H1 (cell line): ENCODE results near the gene SMARCA2. TPM values are rescaled to one million over a fixed set of nuclear protein-coding genes. Genes with fewer than 3 reads are reported as not detected.

ENCODE experiments used
- CTCF ChIA-PET: fragments of 300-600 bp; sonication (Branson Sonifier 250); formaldehyde crosslinking; loops from one replicate; lab custom pipeline; 2021; ENCODE audit not compliant: partially characterized antibody; lab: Charles Lee
- POLR2A ChIA-PET: fragments of 300-600 bp; sonication (Branson Sonifier 250); formaldehyde crosslinking; loops from one replicate; lab custom pipeline; 2021; ENCODE audit warnings: inconsistent platforms; ENCODE audit not compliant: partially characterized antibody; lab: Charles Lee
- DNase-seq, 2 experiments: peaks; one replicate each; pipeline versions ENCODE4 v3.0.0 to v3.0.0-alpha.2; 2010 to 2022; ENCODE audit warnings: low spot score in 2 of 2, low read depth in 1 of 2, mixed read lengths in 1 of 2
- FAIRE-seq: peaks from 2 replicates; lab custom pipeline; 2011; peaks lifted over from hg19 to GRCh38; lab: Jason Lieb, UNC
- H2AFZ ChIP-seq: 2 replicates; pipeline ENCODE4 v1.8.1; 2012; ENCODE audit warnings: low read length, inconsistent platforms
- H2AK5ac ChIP-seq: 2 replicates; pipeline ENCODE4 v1.6.1; 2013; ENCODE audit warnings: low read depth, low read length
- H2BK120ac ChIP-seq: replicated peaks from 2 replicates; pipeline ENCODE3; 2013; ENCODE audit warnings: low read depth, low read length, inconsistent platforms
- H2BK12ac ChIP-seq: 2 replicates; pipeline ENCODE4 v1.6.1; 2013; ENCODE audit warnings: low read depth, low read length
- H2BK15ac ChIP-seq: 2 replicates; pipeline ENCODE4 v1.6.1; 2013; ENCODE audit warnings: low read length
- H2BK20ac ChIP-seq: 2 replicates; pipeline ENCODE4 v1.6.1; 2013; ENCODE audit warnings: low read length
- H2BK5ac ChIP-seq: 2 replicates; pipeline ENCODE4 v1.6.1; 2013; ENCODE audit warnings: low read depth, low read length
- H3K14ac ChIP-seq: 2 replicates; pipeline ENCODE4 v1.6.1; 2013; ENCODE audit warnings: inconsistent platforms; ENCODE audit not compliant: insufficient read length
- H3K18ac ChIP-seq: 2 replicates; pipeline ENCODE4 v1.6.1; 2013; ENCODE audit warnings: low read length; ENCODE audit errors: extremely low read depth
- H3K23ac ChIP-seq: 2 replicates; pipeline ENCODE4 v1.6.1; 2013; ENCODE audit warnings: inconsistent platforms; ENCODE audit not compliant: insufficient read length
- H3K23me2 ChIP-seq: 2 replicates; pipeline ENCODE4 v1.6.1; 2013; ENCODE audit warnings: low read depth, low read length
- H3K27ac ChIP-seq: 2 replicates; pipeline ENCODE4 v1.6.1; 2011; ENCODE audit warnings: low read depth, low read length, inconsistent platforms
- H3K27me3 ChIP-seq, 4 experiments: replicated peaks in 1 of 4; 1 replicate in 1 of 4; 2 replicates in 3 of 4; pipeline versions ENCODE4 v1.6.1 to v1.8.1; 2011 to 2013; ENCODE audit warnings: low read length in 3 of 4, mild to moderate bottlenecking in 3 of 4, inconsistent platforms in 2 of 4, mixed read lengths in 2 of 4, moderate library complexity in 1 of 4; ENCODE audit not compliant: control insufficient read depth in 3 of 4, insufficient read depth in 3 of 4; ENCODE audit errors: extremely low read depth in 1 of 4
- H3K36me3 ChIP-seq, 4 experiments: 2 replicates each; pipeline versions ENCODE4 v1.6.1 to v1.8.1; 2011 to 2013; ENCODE audit warnings: mild to moderate bottlenecking in 4 of 4, low read length in 3 of 4, moderate library complexity in 2 of 4, control low read depth in 1 of 4, inconsistent platforms in 1 of 4; ENCODE audit not compliant: insufficient read depth in 4 of 4, control insufficient read depth in 2 of 4
- H3K4ac ChIP-seq: replicated peaks from 2 replicates; pipeline ENCODE3; 2013; ENCODE audit warnings: low read length, low read depth, mixed read lengths, inconsistent platforms; ENCODE audit not compliant: insufficient read length
- H3K4me1 ChIP-seq, 4 experiments: replicated peaks in 1 of 4; 1 replicate in 1 of 4; 2 replicates in 3 of 4; pipeline versions ENCODE4 v1.6.1 to v1.8.1; 2011 to 2013; ENCODE audit warnings: low read length in 3 of 4, inconsistent platforms in 2 of 4, mixed read lengths in 1 of 4; ENCODE audit not compliant: insufficient read depth in 4 of 4, control insufficient read depth in 3 of 4
- H3K4me2 ChIP-seq, 2 experiments: 2 replicates each; pipeline versions ENCODE4 v1.6.1 to v1.8.1; 2011 to 2013; ENCODE audit warnings: low read depth in 2 of 2, low read length in 2 of 2, control low read depth in 1 of 2, inconsistent platforms in 1 of 2, mild to moderate bottlenecking in 1 of 2; ENCODE audit not compliant: insufficient read depth in 1 of 2
- H3K4me3 ChIP-seq, 4 experiments: fragments of 200-600, 300-600 bp in 1 of 4; sonication (generic), shearing (Covaris generic), sonication (Bioruptor Twin) in 1 of 4; 2 replicates each; pipeline versions ENCODE4 v1.5.1 to v1.8.1; 2011 to 2016; ENCODE audit warnings: low read length in 4 of 4, low read depth in 3 of 4, control low read depth in 2 of 4, inconsistent platforms in 2 of 4, mild to moderate bottlenecking in 2 of 4, mixed read lengths in 1 of 4, moderate library complexity in 1 of 4; ENCODE audit not compliant: insufficient read depth in 2 of 4; ENCODE audit errors: extremely low read depth in 1 of 4
- H3K56ac ChIP-seq: replicated peaks from 2 replicates; pipeline ENCODE3; 2013; ENCODE audit warnings: low read depth, mild to moderate bottlenecking, mixed read lengths, low read length, inconsistent platforms; ENCODE audit not compliant: insufficient read length
- H3K79me1 ChIP-seq: 2 replicates; pipeline ENCODE4 v1.6.1; 2013; ENCODE audit warnings: low read depth, low read length, control low read depth
- H3K79me2 ChIP-seq, 2 experiments: 2 replicates each; pipeline versions ENCODE4 v1.6.1 to v1.8.1; 2012 to 2013; ENCODE audit warnings: low read length in 2 of 2, mild to moderate bottlenecking in 2 of 2, inconsistent platforms in 1 of 2; ENCODE audit not compliant: insufficient read depth in 2 of 2, control insufficient read depth in 1 of 2
- H3K9ac ChIP-seq, 4 experiments: replicated peaks in 1 of 4; 1 replicate in 1 of 4; 2 replicates in 3 of 4; pipeline versions ENCODE4 v1.6.1 to v1.8.1; 2011 to 2013; ENCODE audit warnings: low read depth in 3 of 4, low read length in 3 of 4, control low read depth in 2 of 4, mild to moderate bottlenecking in 2 of 4, moderate library complexity in 2 of 4, inconsistent platforms in 1 of 4; ENCODE audit errors: extremely low read depth in 1 of 4
- H3K9me3 ChIP-seq, 2 experiments: 2 replicates each; pipeline versions ENCODE4 v1.6.1 to v1.8.1; 2012 to 2013; ENCODE audit warnings: mild to moderate bottlenecking in 2 of 2, moderate library complexity in 2 of 2, control low read depth in 1 of 2, inconsistent platforms in 1 of 2, low read depth in 1 of 2, low read length in 1 of 2, mixed read lengths in 1 of 2; ENCODE audit not compliant: insufficient read depth in 2 of 2
- H4K20me1 ChIP-seq, 2 experiments: replicated peaks in 1 of 2; 2 replicates each; pipeline versions ENCODE3 to v1.8.1; 2011 to 2013; ENCODE audit warnings: inconsistent platforms in 2 of 2, low read length in 2 of 2, mild to moderate bottlenecking in 1 of 2; ENCODE audit not compliant: insufficient read depth in 2 of 2, control insufficient read depth in 1 of 2
- H4K5ac ChIP-seq: 2 replicates; pipeline ENCODE4 v1.6.1; 2013; ENCODE audit warnings: low read length, low read depth, mixed read lengths, inconsistent platforms; ENCODE audit not compliant: insufficient read length
- H4K8ac ChIP-seq: 2 replicates; pipeline ENCODE4 v1.8.0; 2013; ENCODE audit warnings: mild to moderate bottlenecking, moderate library complexity, low read length, inconsistent platforms; ENCODE audit not compliant: insufficient read depth; ENCODE audit errors: extremely low read depth
- H4K91ac ChIP-seq: replicated peaks from 2 replicates; pipeline ENCODE3; 2013; ENCODE audit warnings: low read length, mixed read lengths, inconsistent platforms; ENCODE audit not compliant: insufficient read length
- CBX8 ChIP-seq: fragments of 300-800, 300-1000 bp; sonication (generic); IDR thresholded peaks from 2 replicates; pipeline ENCODE4 v1.7.1; 2016; ENCODE audit warnings: low read depth, low read length, borderline replicate concordance
- CHD2 ChIP-seq: IDR thresholded peaks from 2 replicates; pipeline ENCODE4 v1.6.1; 2012; ENCODE audit warnings: low read length, improper control_type of control experiment
- MAX ChIP-seq: IDR thresholded peaks from 2 replicates; pipeline ENCODE4 v1.6.1; 2012; ENCODE audit warnings: inconsistent platforms
- POLR2AphosphoS5 ChIP-seq: IDR thresholded peaks from 2 replicates; pipeline ENCODE4 v1.6.1; 2011; ENCODE audit warnings: low read depth, low read length
- SUZ12 ChIP-seq: fragments of 200-600 bp; sonication (generic); IDR thresholded peaks from 2 replicates; pipeline ENCODE4 v1.6.1; 2012; ENCODE audit warnings: mild to moderate bottlenecking, inconsistent platforms, low read length, moderate library complexity, mixed read lengths
- TCF12 ChIP-seq: IDR thresholded peaks from 2 replicates; pipeline ENCODE4 v1.6.1; 2011; ENCODE audit warnings: low read depth, mild to moderate bottlenecking, low read length
- WGBS, 2 experiments: shearing (Covaris generic) in 1 of 2; methylation state at CpG; one replicate each; pipeline versions ENCODE4 v1.1.6 to v1.1.7; 2013 to 2015; ENCODE audit warnings: low lambda C conversion rate in 2 of 2, mixed read lengths in 2 of 2, inconsistent platforms in 1 of 2, low coverage in 1 of 2, missing lambda C conversion rate in 1 of 2; ENCODE audit not compliant: insufficient replicate concordance in 2 of 2, insufficient coverage in 1 of 2, insufficient read length in 1 of 2; ENCODE audit errors: extremely low coverage in 1 of 2, missing lambda C conversion rate in 1 of 2; 5-methylcytosine and 5-hydroxymethylcytosine counted together
- polyA plus RNA-seq, 7 experiments: library from polyadenylated mRNA; depleted of rRNA in 3 of 7; stranded (reverse) in 5 of 7; unstranded in 2 of 7; fragments of >200 nt in 5 of 7; fragments of 200-250 nt in 2 of 7; gene quantifications; 1 replicate in 5 of 7; 2 replicates in 1 of 7; 4 replicates in 1 of 7; pipeline versions ENCODE4 v1.2.1 to v1.2.3, GENCODE V29; 2011 to 2013; ENCODE audit warnings: missing spikeins in 2 of 7, mixed read lengths in 2 of 7
- total RNA-seq: library from RNA; stranded (reverse); fragmentation: NEBNext Ultra II Directional; extraction: Animal tissue kit (Norgen Biotek cat#: 25700); gene quantifications from 2 replicates; pipeline ENCODE4 v1.2.1, GENCODE V29; 2021

The SMARCA2 gene
- total and polyA plus RNA-seq, 2 of the 8 experiments (the other 6 are each of a cell fraction or from before 2014, with no cell fraction given) = 6.3 to 21.7 TPM

GRCh38 chr9:2198956-2199635 lies 183.9 kb downstream of the SMARCA2 start:
- no peak for FAIRE-seq

More at GRCh38 chr9:2198956-2199635, 183.9 kb downstream of the SMARCA2 start:
- Histone ChIP-seq H2AK5ac (no peak overlapping the region), H2BK120ac (peak overlapping the region; percentile 44), H3K23me2 (no peaks in the 10 kb centered on the region), H3K27me3 (no peaks in the 10 kb centered on the region), H3K4me2 (no peak overlapping the region), H3K18ac (no peak overlapping the region), H3K36me3 (peaks cover 0 to 2% (median 0%) of the 10 kb centered on the region in 4 experiments; a peak in 1 of 8 replicates), H3K9ac (no peak overlapping the region), H3K56ac (no peak overlapping the region), H4K91ac (no peak overlapping the region), H4K5ac (no peak overlapping the region), H3K4me3 (no peak overlapping the region), H2BK20ac (no peak overlapping the region), H3K4me1 (no peaks in the 10 kb centered on the region; a peak in 3 of 7 replicates), H2BK5ac (peak overlapping the region; percentile 42; the same call in 1 of the 2 replicates), H3K79me2 (no peaks in the 10 kb centered on the region), H3K4ac (no peak overlapping the region), H3K23ac (no peak overlapping the region), H2BK12ac (no peak overlapping the region), H2AFZ (no peak overlapping the region), H3K27ac (no peak overlapping the region), H2BK15ac (no peak overlapping the region), H3K14ac (no peak overlapping the region), H4K20me1 (no peaks in the 10 kb centered on the region), H3K79me1 (no peaks in the 10 kb centered on the region), H4K8ac (no peak overlapping the region), H3K9me3 (peaks cover 20 to 26% of the 10 kb centered on the region in 2 experiments)
- ChIA-PET POLR2A (interaction anchor here (0.6 kb wide), 1 partner anchor 12 kb away, joined by 3 read pairs; no protein-coding TSS in a partner anchor), CTCF (interaction anchor here (0.6 to 1.2 kb wide), 4 partner anchors 15 to 442 kb away, joined by 3 to 4 read pairs (median 3); no protein-coding TSS in a partner anchor)
- no peak for TF ChIP-seq POLR2AphosphoS5
- no peak for TF ChIP-seq MAX
- no peak for TF ChIP-seq TCF12
- TF ChIP-seq CBX8 = no peak
- TF ChIP-seq CHD2 = no peak
- no peak for TF ChIP-seq SUZ12
- no peak for DNase-seq
- WGBS, 2 experiments = 96% methylated on average over 4 of the region's 4 CpGs; no CpG with 5 or more reads in 1 of the 2 experiments
